ENCODE measurements around the gene C22orf15. TPM values are rescaled to one million over a fixed set of nuclear protein-coding genes. Genes with fewer than 3 reads are reported as not detected.

The C22orf15 gene
- total RNA-seq, 1 experiment from 2014 or later: not detected

DNA sequence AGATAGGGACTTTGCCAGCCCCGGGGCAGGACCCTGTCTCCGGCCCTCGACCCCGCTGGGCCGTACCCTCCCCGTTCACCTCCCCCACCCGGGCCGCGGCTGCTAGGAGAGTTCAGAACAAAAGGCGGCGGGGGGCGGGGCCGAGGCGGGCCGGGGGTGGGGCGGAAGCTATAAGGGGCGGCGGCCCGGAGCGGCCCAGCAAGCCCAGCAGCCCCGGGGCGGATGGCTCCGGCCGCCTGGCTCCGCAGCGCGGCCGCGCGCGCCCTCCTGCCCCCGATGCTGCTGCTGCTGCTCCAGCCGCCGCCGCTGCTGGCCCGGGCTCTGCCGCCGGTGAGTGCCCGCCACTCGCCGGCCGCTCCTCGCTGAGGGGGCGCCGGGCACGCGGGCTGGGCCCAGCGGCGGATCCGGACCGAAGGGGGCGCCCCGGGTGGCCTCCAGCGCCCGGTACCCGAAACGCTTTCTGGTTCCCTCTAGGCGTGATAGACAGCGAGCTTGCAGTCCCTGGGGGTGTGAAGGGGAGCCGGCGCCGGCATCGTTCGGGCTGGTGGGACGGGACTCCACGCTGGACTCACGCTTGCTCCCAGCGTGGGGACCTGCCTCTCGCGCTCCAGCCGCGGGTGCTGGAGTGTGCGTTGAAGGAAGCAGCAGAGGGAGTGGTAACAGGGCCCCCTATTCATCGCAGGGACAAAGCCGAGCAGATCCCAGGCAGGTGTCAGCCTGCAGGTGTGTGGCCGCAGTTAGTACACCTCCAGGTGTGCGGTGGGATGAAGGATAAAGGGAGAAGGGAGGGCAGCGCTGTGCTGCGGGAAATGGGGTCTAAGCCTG is 10.1 kb downstream of the C22orf15 start, which contains the start of gene MMP11:
Gene MMP11, plus strand, starts transcription at position 201 of the 825 bp plus-strand sequence. Its CDS starts 22 bp downstream, at position 223.
- DNase-seq (ENCODE audit: low spot score): no peak

DNA sequence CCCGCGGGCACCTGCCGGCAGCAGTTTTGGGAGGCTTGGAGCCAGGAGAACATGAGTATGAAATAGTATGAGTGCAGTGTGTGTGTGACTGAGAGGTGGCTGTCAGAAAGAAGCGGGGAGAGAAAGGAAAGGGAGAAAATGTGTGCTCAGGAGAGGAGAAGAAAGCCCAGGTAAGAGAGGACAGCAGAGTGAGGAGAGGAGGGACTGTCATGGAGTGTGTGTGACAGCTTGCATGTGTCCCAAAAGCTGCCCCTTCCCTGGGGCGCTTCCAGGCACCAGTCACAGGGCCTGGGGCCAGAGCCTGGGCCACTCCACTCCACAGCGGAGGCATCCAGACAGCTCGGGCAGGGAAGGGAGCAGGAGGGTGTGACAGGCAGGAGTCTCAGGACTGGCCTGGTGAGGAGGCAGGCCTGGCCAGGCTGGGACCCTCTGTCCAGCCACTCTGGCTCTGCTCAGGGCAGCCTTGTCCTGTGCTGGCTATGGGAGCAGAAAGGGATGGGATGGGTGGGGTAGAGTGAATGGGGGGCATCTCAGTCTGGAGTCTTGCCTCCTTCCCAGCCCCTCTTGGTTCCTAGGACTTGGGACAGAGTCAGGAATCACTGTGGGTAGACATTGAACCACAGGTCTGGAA is 10.8 kb downstream of the C22orf15 start:
- DNase-seq (ENCODE audit: low spot score): no peak

DNA sequence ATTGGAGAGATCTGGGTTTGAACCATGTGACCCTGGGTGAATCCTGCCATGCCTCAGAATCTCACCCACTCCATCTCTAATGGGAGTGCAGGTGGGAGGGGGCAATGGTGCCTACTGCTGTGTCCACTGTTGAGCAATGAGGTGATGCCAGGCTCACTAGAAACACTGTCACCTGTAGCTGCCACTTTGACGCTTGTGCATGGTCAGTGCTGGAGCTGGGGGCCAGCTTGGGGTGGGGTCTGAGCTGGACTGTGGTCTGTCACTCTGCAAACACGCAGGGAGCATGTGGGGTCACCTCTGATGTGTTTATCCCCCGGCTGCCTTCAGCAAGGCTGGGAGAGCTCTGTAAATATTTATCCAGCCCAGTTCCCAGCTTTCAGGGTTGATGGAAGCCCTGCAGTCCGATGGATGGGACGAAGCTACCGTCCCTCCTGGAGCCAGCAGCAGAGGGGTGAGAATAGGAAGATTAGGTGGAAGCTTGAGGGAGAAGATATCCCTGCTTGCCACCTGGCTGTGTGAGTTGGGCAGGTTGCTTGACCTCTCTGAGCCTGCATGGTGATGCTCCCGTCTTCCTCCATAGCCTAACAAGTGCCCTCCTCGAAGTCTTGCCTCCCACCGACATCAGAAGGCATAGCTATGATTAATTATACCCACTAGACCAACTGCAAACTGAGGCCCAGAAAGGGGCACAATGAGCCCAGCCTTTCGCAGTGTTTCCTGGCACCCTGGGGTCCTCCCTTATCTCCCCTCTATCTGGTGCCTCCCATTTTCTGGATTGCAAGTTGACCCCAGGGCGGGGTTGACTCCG is 11.5 kb downstream of the C22orf15 start:
- no peak for DNase-seq (ENCODE audit: low spot score)

DNA sequence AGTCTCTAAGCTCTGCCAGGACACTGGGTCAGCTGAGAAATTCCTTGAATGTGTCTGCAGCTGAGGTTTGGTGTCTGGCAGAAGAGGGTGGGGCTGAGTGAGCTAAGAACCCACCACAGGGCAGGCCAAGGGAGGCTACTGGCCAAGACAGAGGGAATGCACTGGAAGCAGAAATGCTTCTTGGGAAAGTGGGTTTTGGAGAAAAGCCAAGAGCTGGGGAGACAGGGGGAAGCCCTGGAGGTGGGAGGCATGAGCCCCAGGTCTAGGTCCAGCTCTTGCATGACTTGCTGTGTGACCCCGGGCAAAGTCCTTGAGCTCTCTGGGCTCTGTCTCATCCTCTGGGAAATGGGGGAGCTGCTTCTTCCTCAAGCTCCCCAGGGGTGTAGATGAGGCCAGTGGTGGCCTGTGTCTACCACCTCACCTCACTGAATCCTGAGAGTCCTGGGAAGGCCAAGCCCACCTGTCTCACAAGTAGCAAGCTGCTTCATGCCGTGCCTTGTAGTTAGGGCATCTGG is 12.2 kb downstream of the C22orf15 start:
- DNase-seq (ENCODE audit: low spot score): peak; percentile 27

DNA sequence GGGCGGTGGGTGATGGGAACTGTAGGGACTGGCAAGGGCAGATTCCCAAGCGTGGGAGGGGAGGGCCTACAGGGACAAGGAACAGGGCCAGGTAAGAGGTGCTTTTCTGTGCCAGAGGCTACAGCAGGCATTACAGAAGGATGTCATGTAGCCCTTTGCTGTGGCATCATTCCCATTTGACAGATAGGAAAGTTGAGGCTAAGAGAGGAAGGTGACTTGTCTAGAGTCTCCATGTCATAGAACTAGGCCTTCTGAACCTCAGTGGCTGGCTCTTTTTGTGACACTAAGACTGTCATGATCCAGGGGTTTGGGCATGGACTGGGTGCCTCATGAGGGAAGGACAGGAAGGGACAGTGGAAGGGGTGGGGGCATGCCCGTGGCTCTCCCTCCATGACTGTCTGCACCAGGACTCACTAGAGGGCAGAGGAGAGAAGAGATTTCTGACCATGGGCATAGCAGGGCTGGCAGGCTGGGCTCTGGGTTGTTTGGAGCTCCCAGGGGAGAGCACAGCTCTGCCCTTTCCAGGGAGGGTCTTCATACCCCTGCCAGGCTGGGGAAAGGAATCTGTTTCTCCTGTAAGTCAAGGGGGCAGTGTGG is 13.1 kb downstream of the C22orf15 start:
- no peak for DNase-seq (ENCODE audit: low spot score)

DNA sequence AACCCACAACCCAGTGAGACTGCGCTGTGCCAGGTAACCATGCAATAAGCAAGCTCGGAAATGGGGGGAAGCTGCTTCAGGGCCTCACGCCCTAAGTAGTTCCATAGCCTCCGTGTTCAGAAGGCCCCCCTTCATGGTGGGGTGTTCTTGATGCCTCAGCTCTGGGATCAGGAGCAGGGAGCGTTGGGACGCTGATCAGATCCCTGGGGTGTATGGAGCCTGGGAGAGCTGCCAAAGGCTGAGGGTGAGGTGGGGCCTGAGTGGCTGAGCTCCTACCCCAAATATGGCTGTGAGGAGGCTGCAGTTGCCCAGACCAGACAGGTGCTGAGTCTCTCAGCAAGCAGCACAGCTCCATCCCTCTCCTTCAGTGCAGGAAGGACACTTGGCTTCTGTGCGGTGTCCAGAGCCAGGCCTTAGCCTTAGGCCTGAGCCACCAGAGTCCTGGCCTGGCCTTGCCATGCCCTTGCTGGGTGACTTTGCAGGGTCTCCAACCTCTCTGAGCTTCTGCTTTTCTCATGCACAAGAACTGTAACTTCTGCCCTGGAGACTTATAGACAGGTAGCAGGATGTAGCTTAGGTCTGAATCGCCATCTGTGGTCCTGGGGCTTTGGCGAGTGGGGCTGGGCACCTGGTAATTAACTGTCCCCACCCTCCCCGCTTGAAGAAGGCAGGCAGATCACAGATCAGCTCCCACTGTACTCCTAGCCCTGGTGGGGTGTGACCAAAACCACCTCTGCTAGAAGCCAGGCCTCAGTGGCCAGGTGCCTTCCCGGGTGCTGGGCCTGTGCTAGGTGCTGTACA is 15.2 kb downstream of the C22orf15 start:
- DNase-seq (ENCODE audit: low spot score): no peak

DNA sequence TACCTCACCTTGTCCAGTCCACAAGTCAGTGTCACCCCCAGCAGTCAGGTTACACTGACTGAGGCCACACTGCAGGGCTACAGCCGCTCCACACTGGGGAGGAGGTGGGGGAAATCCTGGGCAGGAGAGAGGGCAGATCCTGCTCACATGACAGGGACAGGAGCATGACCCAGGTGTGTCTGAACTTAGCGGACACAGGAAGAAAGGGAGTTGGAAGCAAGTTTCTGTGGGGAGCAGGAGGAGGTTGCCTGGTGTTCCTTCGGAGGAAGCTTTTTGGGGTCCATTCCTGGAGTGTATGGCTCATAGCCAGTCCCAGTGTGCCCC is 15.7 kb downstream of the C22orf15 start:
- DNase-seq (ENCODE audit: low spot score): no peak

DNA sequence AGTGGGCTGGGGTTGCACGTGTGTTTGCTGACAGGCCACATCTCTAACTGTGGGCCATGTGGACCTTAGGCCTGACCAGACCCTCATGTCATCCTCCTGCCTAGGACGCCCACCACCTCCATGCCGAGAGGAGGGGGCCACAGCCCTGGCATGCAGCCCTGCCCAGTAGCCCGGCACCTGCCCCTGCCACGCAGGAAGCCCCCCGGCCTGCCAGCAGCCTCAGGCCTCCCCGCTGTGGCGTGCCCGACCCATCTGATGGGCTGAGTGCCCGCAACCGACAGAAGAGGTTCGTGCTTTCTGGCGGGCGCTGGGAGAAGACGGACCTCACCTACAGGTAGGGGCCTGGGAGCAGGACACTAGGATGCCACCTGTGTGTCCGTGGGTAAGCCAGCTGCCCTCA is 16.3 kb downstream of the C22orf15 start:
- DNase-seq (ENCODE audit: low spot score): no peak

DNA sequence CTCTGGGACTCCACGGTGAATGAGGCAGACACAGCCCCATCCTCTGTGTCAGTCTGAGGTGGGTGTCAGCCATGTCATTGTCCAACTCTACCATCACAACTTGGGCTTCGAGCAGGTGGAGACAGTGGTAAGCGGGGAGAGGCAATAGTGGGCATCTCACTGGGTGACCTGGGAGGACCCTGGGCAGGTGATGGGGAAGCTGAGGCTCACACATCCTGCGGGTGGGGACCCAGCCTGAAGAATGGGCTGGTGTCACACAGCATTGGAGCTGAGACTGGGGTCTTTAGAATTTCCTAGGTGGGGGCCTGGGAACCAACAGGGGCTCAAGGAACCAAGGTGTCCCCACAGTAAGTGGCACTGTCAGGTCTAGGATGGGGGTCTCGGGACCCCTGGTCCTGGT is 16.9 kb downstream of the C22orf15 start:
- DNase-seq (ENCODE audit: low spot score): no peak

DNA sequence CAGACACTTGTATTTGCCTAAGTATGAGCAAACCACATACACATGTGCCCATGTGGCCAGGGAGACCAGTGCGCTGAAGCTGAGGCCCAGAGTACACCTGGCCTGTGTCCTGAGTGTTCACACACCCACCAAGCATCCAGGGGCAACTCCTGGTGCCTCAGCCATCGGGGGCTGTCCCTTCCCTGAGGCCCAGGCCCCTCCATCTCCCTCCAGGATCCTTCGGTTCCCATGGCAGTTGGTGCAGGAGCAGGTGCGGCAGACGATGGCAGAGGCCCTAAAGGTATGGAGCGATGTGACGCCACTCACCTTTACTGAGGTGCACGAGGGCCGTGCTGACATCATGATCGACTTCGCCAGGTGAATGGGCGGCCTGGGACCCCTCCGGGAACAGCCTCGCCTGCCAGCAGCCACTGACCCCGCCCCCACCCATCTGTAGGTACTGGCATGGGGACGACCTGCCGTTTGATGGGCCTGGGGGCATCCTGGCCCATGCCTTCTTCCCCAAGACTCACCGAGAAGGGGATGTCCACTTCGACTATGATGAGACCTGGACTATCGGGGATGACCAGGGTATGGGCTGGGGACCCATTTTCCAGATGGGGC is 17.5 kb downstream of the C22orf15 start:
- no peak for DNase-seq (ENCODE audit: low spot score)

DNA sequence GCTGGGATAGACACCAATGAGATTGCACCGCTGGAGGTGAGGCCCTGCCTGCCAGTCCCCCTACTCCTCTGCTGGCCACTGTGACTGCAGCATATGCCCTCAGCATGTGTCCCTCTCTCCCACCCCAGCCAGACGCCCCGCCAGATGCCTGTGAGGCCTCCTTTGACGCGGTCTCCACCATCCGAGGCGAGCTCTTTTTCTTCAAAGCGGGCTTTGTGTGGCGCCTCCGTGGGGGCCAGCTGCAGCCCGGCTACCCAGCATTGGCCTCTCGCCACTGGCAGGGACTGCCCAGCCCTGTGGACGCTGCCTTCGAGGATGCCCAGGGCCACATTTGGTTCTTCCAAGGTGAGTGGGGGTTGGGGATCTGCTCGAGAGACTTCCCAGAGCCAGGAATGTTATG is 18.3 kb downstream of the C22orf15 start:
- DNase-seq (ENCODE audit: low spot score): no peak

DNA sequence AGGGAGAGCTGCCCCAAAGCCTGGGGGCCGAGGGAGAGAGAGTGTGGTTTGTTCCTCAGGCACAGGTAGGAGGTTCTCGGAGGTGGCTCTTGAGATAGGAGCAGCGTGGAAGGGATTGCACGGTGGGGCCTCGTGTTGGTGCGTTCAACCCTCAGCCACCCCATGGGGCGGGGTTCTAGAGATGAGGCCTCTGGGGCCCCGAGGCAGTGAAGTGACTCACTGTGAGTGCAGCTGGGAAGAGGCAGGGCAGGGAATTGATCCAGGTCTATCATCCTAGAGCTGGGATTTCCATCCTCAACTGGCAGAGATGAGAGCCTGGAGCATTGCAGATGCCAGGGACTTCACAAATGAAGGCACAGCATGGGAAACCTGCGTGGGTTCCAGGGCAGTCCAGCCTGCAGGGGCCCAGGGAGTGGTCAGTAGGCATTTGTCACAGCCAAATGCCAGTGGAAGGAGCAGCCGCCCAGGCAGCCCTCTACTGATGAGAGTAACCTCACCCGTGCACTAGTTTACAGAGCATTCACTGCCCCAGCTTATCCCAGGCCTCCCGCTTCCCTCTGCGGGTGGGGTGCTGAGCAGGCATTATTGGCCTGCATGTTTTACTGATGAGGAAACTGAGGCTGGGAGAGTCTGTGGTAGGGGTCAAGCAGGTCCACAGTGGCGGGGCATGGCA is 18.9 kb downstream of the C22orf15 start:
- DNase-seq (ENCODE audit: low spot score): peak; percentile 43

DNA sequence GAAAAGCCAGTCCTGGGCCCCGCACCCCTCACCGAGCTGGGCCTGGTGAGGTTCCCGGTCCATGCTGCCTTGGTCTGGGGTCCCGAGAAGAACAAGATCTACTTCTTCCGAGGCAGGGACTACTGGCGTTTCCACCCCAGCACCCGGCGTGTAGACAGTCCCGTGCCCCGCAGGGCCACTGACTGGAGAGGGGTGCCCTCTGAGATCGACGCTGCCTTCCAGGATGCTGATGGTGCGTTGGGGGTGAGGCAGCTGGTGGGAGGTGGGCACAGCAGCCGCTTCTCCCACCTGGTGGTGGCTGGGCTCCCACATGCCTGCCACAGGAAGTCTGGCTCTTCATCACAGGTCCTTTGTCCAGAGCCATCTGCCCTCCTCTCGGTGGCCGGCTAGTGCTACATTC is 19.5 kb downstream of the C22orf15 start:
- no peak for DNase-seq (ENCODE audit: low spot score)

DNA sequence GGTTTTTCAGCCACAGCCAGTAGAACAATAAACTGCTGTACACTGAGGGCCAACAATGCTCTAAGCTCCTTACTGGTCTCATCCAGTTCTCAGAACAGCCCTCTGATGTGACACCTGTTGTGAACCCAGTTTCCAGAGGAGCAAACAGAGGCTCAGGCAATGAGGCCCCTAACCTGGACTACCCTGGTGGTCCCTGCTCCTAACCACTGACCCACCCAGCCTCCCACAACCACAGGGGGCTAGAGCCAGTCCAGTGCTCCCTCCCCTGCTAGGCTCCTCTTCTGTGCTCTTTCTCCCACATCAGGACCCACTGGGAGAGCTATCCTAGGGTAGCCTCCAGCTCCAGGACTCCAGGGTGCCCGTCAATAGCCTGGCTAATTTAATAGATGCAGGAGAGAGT is 19.9 kb downstream of the C22orf15 start:
- DNase-seq (ENCODE audit: low spot score): no peak

DNA sequence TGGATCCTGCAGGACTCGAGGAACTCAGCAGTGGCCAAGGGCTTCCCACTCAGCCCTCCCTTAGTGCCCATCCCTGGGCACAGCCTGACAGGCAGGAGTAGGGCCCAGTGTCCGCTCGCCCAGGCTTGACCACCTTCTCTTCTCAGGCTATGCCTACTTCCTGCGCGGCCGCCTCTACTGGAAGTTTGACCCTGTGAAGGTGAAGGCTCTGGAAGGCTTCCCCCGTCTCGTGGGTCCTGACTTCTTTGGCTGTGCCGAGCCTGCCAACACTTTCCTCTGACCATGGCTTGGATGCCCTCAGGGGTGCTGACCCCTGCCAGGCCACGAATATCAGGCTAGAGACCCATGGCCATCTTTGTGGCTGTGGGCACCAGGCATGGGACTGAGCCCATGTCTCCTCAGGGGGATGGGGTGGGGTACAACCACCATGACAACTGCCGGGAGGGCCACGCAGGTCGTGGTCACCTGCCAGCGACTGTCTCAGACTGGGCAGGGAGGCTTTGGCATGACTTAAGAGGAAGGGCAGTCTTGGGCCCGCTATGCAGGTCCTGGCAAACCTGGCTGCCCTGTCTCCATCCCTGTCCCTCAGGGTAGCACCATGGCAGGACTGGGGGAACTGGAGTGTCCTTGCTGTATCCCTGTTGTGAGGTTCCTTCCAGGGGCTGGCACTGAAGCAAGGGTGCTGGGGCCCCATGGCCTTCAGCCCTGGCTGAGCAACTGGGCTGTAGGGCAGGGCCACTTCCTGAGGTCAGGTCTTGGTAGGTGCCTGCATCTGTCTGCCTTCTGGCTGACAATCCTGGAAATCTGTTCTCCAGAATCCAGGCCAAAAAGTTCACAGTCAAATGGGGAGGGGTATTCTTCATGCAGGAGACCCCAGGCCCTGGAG is 20.7 kb downstream of the C22orf15 start:
- no peak for DNase-seq (ENCODE audit: low spot score)

DNA sequence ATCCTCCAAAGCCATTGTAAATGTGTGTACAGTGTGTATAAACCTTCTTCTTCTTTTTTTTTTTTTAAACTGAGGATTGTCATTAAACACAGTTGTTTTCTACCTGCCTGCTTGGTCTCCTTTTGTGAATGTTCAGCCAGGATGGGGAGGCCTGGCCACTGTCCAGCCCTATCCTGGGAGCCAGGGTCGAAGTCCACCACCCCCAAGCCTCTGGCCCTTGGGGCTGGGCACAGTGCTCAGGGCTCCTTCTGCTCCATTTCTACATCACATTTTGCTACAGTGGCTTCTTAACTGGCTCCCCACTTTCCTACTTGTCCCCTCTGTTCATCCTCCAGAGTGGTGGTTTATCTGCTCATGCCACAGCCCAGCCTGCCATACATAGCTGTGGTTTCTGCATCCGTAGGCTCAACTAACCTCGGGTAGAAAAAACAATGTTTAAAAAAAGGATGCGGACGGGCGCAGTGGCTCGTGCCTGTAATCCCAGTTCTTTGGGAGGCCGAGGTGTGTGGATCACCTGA is 21.5 kb downstream of the C22orf15 start:
- DNase-seq (ENCODE audit: low spot score): peak; percentile 69

DNA sequence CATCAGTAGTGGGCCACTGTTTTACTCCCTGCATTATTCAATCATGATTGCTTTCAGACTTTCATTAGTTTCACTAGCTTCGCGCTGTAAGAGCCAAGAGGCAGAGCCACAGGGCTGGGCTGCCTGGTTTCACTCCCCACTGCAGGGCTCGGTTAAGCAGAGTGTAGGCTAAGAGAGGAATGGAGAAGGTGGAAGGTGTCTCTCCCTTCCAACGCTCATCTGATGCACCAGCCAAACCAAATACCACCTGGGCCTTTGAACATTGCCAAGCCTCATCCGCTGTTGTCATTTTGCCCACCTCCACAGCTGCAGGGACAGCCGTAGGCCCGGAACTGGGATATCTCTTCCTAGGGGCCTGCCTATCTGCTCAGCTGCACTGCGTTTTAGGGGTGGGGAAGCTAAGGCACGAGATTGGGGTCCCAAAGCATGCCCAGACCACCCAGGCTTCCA is 23.5 kb downstream of the C22orf15 start:
- no peak for DNase-seq (ENCODE audit: low spot score)

DNA sequence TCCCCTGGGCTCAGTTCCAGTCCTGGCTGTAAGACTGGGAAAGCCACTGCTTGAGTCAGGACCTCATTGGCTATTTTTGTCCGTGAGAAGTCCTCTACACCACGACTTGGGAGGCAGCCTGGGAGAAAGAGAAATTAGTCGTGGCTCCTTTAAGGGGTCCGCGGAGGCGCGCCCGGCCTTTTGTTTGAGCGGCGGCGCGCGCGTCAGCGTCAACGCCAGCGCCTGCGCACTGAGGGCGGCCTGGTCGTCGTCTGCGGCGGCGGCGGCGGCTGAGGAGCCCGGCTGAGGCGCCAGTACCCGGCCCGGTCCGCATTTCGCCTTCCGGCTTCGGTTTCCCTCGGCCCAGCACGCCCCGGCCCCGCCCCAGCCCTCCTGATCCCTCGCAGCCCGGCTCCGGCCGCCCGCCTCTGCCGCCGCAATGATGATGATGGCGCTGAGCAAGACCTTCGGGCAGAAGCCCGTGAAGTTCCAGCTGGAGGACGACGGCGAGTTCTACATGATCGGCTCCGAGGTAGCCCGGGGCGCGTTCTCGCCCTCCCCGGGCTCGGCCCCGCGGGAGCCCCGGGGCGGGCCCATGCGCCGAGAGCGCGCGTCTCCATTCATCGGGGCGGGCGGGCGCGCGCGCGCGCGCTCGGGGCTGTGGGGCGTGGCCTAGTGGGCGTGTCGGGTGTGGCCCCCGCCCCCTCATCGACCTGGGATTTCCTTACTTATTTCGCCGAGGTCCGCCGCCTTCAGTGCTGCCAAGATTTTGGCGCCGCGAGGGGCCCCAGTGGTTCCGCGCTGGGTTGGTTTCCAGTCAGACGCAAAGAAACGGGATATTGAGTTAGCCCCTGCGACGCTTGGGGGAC is 24.2 kb downstream of the C22orf15 start, which contains the start of gene SMARCB1:
Gene SMARCB1, plus strand, starts transcription at position 215 of the 848 bp plus-strand sequence. Its CDS starts 204 bp downstream, at position 419.
- peak; percentile 65 for DNase-seq (ENCODE audit: low spot score)
